Fibroblast of villous mesenchyme (primary cell): ENCODE data around the gene MAN2A1. TPM values are rescaled to one million over a fixed set of nuclear protein-coding genes. Genes with fewer than 3 reads are reported as not detected.

ENCODE experiments used
- DNase-seq: peaks from one replicate; pipeline ENCODE4 v3.0.0-alpha.2; 2010; ENCODE audit warnings: low read depth
- H3K4me3 ChIP-seq: 2 replicates; pipeline ENCODE4 v1.5.1; 2011; ENCODE audit warnings: low read depth, mild to moderate bottlenecking, low read length
- CTCF ChIP-seq: IDR thresholded peaks from 2 replicates; pipeline ENCODE4 v1.5.1; 2012; ENCODE audit warnings: low read depth, mild to moderate bottlenecking, low read length; ENCODE audit not compliant: insufficient read depth
- total RNA-seq: library from RNA; depleted of rRNA; stranded (reverse); fragments of >200 nt; gene quantifications from 2 replicates; pipeline ENCODE4 v1.2.3, GENCODE V29; 2012

The MAN2A1 gene
- total RNA-seq, 1 donor, result 178 TPM

DNA sequence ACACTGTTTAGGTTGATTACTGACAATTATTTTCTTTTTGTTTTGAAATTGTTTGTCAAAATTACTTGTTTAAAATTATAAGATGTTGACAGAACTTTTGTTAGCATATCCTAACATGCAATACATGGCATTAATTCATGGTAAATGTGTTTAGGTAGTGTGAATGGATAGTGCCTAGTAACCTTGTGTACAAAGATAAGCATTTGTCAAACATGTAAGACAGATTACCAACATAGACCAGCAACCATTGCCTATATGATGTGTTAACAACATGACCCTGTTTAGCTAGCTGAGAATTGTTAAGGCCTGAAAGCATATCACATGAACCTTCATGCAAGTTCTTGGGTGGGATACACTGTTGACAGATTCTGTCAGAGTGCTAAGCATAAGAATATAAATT lies 13.4 kb downstream of the MAN2A1 start:
- no peak overlapping the region for H3K4me3 ChIP-seq
- DNase-seq, result no peak
- no peak for TF ChIP-seq CTCF

GRCh38 chr5:109703829-109704228 lies 14.1 kb downstream of the MAN2A1 start:
- no peak for TF ChIP-seq CTCF
- no peak overlapping the region for H3K4me3 ChIP-seq
- peak; percentile 42 for DNase-seq

DNA sequence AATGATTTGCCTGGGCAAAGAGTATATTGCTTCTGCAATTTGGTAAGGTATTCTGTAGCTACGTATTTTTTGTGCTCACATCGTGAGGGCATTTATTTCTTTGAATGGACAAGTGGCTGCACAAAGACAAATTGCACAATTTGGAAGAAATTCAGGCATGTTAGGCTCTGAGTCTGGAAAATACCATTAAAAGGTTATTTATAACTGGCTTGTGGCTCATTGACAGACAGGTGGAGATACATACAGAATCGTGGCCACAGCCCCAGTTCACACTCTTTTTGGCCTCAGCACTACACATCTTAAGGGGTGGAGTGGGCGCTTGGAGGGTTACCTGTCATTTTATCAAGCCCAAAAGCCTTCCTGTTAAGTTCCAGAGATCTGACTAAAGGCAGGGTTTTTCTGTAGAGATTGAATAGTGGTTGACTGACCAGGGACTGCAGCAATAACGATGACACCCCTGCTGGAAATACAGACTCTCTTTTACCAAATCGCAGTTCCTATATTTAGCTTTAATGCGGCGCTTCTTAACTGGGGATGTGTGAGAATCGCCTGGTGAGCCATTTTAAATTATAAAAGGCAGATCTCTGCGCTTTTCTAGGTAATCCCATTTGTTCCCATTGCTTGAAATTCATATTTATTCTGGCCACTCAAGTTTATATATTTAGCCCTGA lies 14.7 kb downstream of the MAN2A1 start:
- no peak for DNase-seq
- no peak overlapping the region for H3K4me3 ChIP-seq
- TF ChIP-seq CTCF, result no peak

GRCh38 chr5:109705596-109705995 lies 15.9 kb downstream of the MAN2A1 start:
- no peak overlapping the region for H3K4me3 ChIP-seq
- TF ChIP-seq CTCF, result no peak
- peak; percentile 28 for DNase-seq

- H3K4me3 ChIP-seq, result no peak overlapping the region
- no peak for DNase-seq
- no peak for TF ChIP-seq CTCF
Measured at GRCh38 chr5:109706095-109706494, 16.4 kb downstream of the MAN2A1 start.

DNA sequence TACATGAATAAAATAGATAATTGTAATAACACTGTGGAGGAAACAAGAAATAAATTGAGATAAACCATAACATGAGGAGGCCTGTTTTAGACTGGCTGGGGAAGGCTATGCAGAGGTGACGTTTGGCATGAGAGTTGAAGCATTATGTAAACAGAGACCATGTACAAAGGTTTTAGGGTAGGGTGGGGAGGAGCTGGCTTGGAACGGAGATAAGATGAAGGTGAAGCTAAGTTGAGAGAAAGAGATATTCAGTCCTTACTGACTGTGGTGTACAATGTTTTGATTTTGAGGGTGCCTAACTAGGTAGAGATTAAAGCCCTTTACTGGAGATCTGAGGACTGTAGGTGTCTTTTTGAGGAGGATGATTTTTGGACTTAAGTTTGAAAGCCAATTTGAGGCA lies 17.8 kb downstream of the MAN2A1 start:
- no peak for TF ChIP-seq CTCF
- no peak for DNase-seq
- H3K4me3 ChIP-seq, result no peak overlapping the region

DNA sequence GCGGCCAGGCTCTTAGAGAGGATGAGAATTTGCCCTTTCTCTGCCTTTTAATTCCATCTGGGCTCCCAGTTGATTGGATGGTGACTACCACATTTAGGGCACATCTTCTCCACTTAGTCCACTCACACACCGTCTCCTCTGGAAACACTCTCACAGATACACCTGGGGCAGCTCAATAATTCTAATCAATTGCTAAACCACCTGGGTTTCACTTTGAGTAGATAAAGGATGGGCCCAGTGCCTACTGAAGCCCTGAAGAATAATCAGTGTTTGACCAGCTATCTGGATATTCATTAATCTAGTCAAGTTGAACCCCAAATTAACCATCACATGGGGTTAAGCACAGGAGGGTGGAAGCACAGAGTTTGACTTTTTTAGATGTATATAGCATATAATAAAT lies 19.1 kb downstream of the MAN2A1 start:
- no peak overlapping the region for H3K4me3 ChIP-seq
- TF ChIP-seq CTCF, result no peak
- no peak for DNase-seq
